Nephron (organoid): ENCODE data around the gene NDUFA13.
A peak's percentile ranks its signal among the peaks of the same experiment; 100 is the strongest.

Experiments
- H3K27ac Mint-ChIP-seq, 3 experiments: 2 replicates each; pipeline ENCODE4 v1.8.0; 2020; ENCODE audit warnings: mixed read lengths in 3 of 3, mild to moderate bottlenecking in 2 of 3, moderate library complexity in 1 of 3
- H3K27me3 Mint-ChIP-seq: 2 replicates; pipeline ENCODE4 v1.8.0; 2021; ENCODE audit warnings: low read depth, mild to moderate bottlenecking, moderate library complexity, mixed read lengths
- H3K36me3 Mint-ChIP-seq: 2 replicates; pipeline ENCODE4 v1.8.0; 2020; ENCODE audit warnings: low read depth, mixed read lengths
- H3K4me1 Mint-ChIP-seq: 2 replicates; pipeline ENCODE4 v1.8.0; 2020; ENCODE audit warnings: mixed read lengths
- H3K4me3 Mint-ChIP-seq, 3 experiments: 2 replicates each; pipeline ENCODE4 v1.8.0; 2020; ENCODE audit warnings: mild to moderate bottlenecking in 3 of 3, mixed read lengths in 3 of 3, moderate library complexity in 2 of 3
- H3K9me3 Mint-ChIP-seq: 2 replicates; pipeline ENCODE4 v1.8.0; 2020; ENCODE audit warnings: mixed read lengths
- CTCF ChIP-seq, 3 experiments: fragments of 200-600 bp; sonication (generic); IDR thresholded peaks; one replicate each; pipeline ENCODE4 v1.5.0; 2021; ENCODE audit warnings: antibody characterized with exemption in 3 of 3; ENCODE audit not compliant: unreplicated experiment in 3 of 3

Gene NDUFA13

DNA sequence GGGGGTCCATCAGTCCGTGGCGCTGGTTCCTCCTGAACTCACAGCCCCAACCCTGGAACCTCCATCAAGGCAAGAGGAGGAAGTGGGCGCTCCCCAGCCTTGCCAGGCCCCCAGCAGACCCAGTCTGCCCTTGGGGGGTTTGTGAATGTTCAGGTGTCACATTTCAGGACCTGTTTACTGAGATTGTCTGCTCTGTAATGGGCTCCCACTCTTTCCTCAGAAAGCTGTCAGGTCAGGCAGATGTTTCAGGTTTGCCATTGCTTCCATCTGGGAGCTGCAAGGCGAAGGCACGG is 30.1 kb upstream of the NDUFA13 start:
- peaks cover 4% of the 10 kb centered on the region for H3K36me3 Mint-ChIP-seq
- H3K27ac Mint-ChIP-seq: peak overlapping the region; percentile 93 to 99 (median 99)
- TF ChIP-seq CTCF (IDR thresholded peaks at IDR 0.05; ENCODE audit: unreplicated experiment in 3 of 3): no peak
- H3K9me3 Mint-ChIP-seq: no peaks in the 10 kb centered on the region
- H3K27me3 Mint-ChIP-seq: no peaks in the 10 kb centered on the region
- H3K4me3 Mint-ChIP-seq: no peak overlapping the region
- H3K4me1 Mint-ChIP-seq: peaks cover 78% of the 10 kb centered on the region

- H3K36me3 Mint-ChIP-seq: peaks cover 4% of the 10 kb centered on the region
- H3K27ac Mint-ChIP-seq: peak overlapping the region; percentile 67 to 99 (median 99)
- no peak overlapping the region for H3K4me3 Mint-ChIP-seq
- H3K27me3 Mint-ChIP-seq: no peaks in the 10 kb centered on the region
- no peaks in the 10 kb centered on the region for H3K9me3 Mint-ChIP-seq
- TF ChIP-seq CTCF (IDR thresholded peaks at IDR 0.05; ENCODE audit: unreplicated experiment in 3 of 3): no peak
- H3K4me1 Mint-ChIP-seq: peaks cover 78% of the 10 kb centered on the region
Observed at GRCh38 chr19:19486343-19487076, 29.5 kb upstream of the NDUFA13 start.

DNA sequence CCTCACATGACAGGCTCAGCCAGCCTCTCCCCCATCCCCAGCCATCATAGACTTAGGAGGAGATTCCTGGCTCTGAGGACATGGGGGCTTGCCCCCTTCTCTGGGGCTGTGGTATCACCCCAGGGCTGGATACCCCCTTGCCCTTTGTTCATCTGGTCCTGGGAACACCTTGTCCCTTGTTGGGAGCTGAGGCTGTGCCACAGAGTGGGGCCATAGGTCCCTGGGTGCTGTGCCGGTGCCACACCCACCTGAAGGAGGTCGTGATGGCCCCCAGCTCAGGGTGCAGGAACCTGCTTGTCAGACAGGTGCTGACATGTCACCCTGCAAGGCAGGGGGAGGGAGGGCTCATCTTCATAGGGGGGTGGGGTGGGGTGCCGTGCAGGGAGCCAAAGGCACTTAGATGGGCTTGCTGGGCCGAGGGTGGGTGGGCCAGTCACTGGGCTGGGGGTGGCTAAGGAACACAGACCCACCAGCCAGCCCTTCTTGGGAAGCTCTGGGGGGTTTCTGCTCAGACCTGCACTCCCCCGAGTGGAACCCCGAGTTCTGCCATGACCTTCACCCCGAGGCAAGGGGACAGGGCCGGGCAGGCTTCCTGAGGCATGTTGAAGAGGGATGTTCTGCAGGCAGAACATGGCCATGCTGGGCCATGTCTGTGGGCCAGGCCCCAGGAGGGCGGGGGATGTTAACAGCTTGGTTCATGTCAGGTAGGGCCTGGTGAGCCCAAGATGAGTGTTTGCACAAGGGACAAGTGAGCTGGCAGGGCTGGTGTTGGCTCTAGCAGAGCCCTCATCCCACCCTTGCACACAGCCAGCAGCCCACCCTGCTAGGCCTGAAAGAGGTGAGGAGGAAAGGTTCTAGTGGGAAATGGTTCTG is 28.7 kb upstream of the NDUFA13 start:
- Mint-ChIP-seq H3K27me3 (no peaks in the 10 kb centered on the region), H3K4me3 (peak overlapping the region in 1 of 3 experiments; percentile 35), H3K27ac (peak overlapping the region; percentile 98 to 99 (median 99)), H3K36me3 (peaks cover 5% of the 10 kb centered on the region), H3K9me3 (no peaks in the 10 kb centered on the region), H3K4me1 (peaks cover 76% of the 10 kb centered on the region)
- no peak for TF ChIP-seq CTCF (IDR thresholded peaks at IDR 0.05; ENCODE audit: unreplicated experiment in 3 of 3)

DNA sequence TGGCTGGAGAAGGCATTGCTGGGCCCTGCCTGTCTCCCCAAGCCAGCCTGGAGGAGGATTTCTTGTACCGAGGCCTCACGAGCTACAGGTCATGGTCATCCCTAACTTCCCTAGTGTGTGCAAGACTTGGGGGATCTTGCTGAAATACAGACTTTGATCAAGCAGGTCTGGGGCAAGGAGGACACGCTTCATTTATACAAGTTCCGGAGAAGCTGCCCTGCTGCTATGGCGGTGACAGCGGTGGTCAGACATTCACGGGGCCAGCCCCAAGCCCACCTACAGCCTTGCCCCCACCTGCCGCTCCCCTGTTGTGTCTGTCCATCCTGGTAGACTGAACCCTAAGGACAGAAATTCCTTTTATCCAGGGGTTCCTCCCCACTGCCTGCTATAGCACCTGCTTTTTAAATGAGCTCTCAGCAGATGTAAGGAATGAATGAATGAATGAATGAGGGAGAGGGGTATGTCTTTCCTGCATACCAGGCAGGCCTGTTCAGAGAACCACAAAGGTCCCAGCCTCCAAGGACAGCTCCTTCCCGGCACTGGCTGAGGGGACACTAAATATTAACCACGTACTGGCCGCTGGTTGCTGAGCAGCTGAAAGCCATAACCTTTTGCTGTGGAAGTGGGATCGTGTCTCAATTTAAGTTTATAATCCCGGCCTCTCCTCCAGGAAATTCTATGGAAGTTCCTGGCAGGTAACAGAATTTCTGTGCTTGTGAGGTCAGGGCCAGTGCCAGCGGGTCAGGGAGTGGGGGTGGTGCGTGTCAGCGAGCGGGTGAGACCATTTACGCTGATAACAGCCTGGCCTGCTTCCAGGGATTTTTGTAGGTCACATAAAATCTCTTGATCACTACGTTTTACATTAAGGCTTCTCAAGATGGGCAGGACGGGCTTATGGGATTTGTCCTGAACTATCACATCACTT is 27.8 kb upstream of the NDUFA13 start:
- Mint-ChIP-seq H3K27ac (peak overlapping the region; percentile 98 to 99 (median 99)), H3K4me1 (peaks cover 67% of the 10 kb centered on the region), H3K36me3 (peaks cover 7% of the 10 kb centered on the region), H3K27me3 (no peaks in the 10 kb centered on the region), H3K9me3 (no peaks in the 10 kb centered on the region), H3K4me3 (peak overlapping the region; percentile 50 to 60 (median 54))
- no peak for TF ChIP-seq CTCF (IDR thresholded peaks at IDR 0.05; ENCODE audit: unreplicated experiment in 3 of 3)

- TF ChIP-seq CTCF (IDR thresholded peaks at IDR 0.05; ENCODE audit: unreplicated experiment in 3 of 3): no peak
- H3K4me1 Mint-ChIP-seq: peaks cover 60% of the 10 kb centered on the region
- H3K9me3 Mint-ChIP-seq: no peaks in the 10 kb centered on the region
- H3K27me3 Mint-ChIP-seq: no peaks in the 10 kb centered on the region
- peak overlapping the region; percentile 98 to 99 (median 99) for H3K27ac Mint-ChIP-seq
- peaks cover 5% of the 10 kb centered on the region for H3K36me3 Mint-ChIP-seq
- peak overlapping the region; percentile 40 to 60 (median 54) for H3K4me3 Mint-ChIP-seq
Observed at GRCh38 chr19:19488875-19489690, 26.9 kb upstream of the NDUFA13 start.
